MM.1S (cell line): ENCODE data around the gene FGGY.

Source experiments
- CTCF ChIP-seq: fragments of 300-600 bp; sonication (generic); IDR thresholded peaks from 2 replicates; pipeline ENCODE4 v1.5.1; 2016; ENCODE audit warnings: antibody characterized with exemption, low read length, mixed read lengths
- EZH2phosphoT487 ChIP-seq: fragments of 300-600 bp; sonication (generic); IDR thresholded peaks from 2 replicates; pipeline ENCODE4 v1.6.1; 2018; ENCODE audit warnings: antibody characterized with exemption, low read length

GRCh38 chr1:59265622-59266021 is 31.3 kb upstream of the FGGY start:
- TF ChIP-seq CTCF (no peak), EZH2phosphoT487 (no peak)
